Epidermal melanocyte (primary cell): Measurements from ENCODE around the gene AKT1.

Experiments used
- DNase-seq: peaks from one replicate; pipeline ENCODE4 v3.0.0; 2011; ENCODE audit warnings: low spot score; ENCODE audit not compliant: insufficient read length

Gene AKT1

DNA sequence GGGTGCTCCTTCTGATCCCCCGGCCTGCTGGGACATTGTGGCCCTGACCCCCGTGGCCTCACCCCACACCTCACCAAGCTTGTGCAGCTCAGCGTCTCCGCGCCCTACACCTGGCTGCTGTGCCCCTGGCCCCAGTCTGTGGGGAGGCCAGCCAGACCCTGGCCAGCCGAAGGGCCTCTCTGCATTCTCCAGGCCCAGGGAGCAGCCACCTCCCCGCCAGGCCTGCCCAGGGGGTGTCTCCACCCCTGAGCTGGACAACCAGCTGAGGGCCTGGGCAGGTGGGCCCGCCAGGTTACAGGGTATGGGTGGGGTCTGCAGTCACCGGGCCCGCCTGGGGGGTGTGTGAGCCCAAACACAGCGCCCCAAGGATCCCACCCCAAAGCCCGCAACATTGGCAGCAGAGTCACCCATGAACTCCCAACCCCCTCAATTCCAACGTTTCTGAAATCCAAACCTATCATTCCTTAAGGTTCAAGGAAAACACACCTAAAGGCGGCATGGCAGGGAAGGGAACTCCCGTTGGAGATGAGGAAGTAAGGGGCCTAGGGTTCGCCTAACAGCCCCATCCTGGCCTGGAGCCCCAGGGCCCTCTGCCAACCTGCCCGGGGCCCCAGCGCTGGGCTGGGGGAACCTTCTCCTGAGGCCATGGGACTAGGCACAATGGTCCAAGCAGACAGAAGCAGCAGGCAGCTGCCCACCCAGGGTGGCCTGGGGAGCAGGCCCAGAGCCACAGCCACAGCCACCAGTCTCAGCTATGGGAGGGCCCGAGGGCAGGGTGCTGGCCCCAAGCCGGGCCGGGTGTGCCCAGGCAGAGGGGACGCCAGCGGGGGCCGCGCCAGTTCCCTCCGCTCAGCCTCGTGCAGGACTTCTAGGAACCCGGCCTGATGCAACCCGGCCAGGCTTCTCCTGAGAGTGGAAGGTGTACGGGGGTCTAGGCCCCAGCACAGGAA is 8.5 kb downstream of the AKT1 start:
- DNase-seq, result no peak

- no peak for DNase-seq
Measured at GRCh38 chr14:104786091-104786586, 9.4 kb downstream of the AKT1 start.

- no peak for DNase-seq
Measured at GRCh38 chr14:104785708-104786080, 9.9 kb downstream of the AKT1 start.

DNA sequence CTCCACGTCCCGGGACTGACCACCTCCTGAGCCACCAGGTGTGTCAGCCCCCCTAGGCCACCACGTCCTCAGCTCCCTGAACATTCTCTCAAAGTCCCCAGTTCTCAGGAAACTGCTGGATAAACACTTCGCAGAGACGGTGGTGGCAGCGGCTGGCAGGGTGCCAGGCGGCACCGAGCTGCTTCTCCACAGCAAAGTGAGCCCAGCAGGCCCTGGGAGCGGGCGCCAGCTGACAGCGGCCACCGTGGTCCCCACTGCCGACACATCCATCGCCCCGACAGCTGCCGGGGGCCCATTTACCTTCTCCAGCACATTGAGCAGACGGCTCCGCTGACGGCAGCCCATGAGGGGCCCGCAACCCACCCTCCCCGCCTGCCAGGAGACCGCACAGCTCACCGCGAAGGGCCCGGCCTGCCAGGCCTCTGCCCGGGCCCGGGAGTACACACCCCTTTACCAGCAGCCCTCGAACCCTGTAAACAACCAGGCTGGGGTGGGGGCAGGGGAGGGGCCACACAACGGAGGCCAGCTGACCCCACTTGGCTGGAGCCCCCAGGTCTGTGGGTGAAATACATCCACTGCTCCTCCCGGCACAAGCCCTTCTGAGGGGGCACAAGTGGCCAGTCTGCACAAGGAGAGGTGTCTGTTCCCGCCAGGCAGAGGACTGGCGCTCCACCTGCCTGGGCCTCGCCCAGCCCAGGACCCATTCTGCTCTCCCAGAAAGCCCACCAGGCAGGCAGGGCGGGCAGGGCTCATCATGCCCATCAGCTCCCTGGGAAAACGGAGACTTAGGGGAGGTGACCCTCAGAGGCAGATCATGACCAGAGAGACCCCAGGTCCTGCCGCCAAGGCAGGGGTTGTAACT is 10.5 kb downstream of the AKT1 start:
- DNase-seq, result no peak

DNA sequence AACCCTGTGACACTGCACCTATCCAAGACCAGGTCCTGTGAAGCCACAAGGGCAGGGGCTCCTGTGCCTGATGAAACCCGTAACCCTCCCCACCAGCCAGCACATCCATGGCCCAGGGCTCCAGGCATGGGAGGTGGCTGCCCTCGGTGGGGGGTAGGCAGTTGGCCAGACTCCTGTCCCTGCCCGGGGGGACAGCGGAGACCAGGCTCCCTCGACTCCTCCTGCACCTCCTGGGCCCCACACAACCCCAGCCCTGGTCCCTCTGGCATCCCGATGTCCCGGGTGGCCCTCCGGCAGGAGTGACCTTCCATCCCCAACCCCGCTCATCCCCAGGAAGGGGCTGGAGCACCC is 11.4 kb downstream of the AKT1 start:
- no peak for DNase-seq

DNA sequence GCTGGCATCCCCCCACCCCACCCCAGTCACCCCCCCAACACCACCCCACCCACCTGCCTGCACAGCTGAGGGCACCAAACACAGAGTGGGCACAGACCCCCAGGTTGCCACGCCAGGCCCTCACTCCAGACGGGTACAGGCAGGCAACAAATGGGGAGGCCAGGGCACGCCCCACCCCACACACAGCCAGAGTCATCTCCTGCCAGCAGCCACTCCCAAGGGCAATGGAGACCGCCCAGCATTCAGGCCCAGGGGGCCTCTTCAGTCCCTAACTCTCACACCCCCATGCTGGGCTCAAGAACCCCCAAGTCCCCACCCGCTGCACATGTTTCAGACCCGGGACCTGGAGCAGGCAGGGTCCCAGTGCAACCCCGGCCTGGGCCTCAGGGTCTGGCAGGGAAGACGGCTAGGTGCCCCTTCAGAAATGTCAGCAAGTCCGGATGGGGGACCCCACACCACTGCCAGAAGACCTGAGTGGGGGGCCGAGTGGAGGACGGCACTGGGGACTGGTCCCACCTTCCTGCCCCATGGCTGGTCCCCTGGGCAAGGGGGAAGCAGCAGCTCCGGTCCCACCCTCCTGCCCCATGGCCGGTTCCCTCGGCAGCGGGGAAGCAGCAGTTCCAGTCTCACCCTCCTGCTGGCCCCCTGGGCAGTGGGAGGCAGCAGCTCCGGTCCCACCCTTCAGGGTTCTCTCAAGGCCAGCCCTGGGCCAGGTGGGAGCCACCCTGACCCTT is 11.9 kb downstream of the AKT1 start:
- DNase-seq, result no peak

GRCh38 chr14:104782808-104783139 is 12.8 kb downstream of the AKT1 start:
- DNase-seq, result no peak

DNA sequence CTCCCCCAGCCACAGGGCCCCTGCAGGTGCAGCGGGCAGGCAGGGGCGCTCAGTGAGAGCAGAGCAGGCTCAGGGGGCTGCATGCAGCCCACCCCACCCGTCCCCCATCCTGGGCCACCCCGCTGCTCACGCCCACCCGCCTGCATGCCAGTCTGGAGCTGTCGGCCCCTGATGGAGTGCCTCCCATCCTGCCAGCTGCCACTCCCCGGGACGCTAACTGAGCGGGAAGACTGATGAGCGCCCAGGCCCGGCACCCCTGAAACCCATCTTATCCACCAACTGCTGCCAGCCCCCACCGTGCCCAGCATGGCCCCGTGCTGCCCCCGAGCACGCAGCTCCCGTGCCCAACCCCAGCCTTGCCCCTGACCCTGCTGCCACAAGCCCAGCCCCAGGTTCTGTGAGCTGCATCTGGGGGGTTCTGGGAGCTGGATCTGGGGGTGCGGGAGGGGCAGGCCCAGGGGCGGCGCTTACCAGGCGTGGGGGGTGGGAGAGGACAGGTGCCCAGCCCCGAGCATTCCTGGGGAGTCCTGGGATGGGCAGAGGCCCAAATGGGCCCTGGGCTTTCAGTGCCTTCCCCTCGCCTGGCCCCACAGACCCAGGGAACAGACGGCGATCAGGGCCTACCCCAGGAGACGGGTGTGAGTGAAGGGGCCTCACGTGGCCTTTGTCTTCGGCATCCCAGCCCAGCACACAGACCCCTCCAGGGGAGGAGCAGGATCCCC is 13.3 kb downstream of the AKT1 start:
- no peak for DNase-seq

- DNase-seq, result no peak
Measured at GRCh38 chr14:104781271-104782077, 14.1 kb downstream of the AKT1 start.

DNA sequence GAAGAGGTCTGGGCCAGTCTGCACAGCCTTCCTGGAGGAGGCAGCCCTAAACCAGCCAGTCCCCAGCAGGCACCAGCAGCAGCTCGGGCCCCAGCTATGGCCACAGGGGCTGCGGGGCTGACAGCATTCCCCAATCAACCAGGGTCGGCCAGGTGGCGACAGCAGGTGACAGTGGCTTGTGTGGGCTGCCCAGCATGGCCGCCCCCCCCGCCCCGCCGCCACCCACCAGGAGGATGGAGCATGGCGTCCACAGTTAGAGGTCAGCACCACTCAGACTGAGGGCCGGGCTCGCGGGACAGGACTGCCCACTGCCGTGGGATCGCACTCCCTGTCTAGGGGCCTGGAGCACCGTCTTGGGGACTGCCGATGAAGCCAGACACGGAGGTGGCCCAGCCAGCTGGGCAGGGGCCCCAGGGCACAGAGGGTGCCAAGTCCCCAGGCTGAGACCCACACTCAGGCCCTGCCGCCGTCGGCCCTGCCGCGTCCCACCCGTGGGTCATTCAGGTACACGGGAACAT is 15.0 kb downstream of the AKT1 start:
- DNase-seq, result no peak

DNA sequence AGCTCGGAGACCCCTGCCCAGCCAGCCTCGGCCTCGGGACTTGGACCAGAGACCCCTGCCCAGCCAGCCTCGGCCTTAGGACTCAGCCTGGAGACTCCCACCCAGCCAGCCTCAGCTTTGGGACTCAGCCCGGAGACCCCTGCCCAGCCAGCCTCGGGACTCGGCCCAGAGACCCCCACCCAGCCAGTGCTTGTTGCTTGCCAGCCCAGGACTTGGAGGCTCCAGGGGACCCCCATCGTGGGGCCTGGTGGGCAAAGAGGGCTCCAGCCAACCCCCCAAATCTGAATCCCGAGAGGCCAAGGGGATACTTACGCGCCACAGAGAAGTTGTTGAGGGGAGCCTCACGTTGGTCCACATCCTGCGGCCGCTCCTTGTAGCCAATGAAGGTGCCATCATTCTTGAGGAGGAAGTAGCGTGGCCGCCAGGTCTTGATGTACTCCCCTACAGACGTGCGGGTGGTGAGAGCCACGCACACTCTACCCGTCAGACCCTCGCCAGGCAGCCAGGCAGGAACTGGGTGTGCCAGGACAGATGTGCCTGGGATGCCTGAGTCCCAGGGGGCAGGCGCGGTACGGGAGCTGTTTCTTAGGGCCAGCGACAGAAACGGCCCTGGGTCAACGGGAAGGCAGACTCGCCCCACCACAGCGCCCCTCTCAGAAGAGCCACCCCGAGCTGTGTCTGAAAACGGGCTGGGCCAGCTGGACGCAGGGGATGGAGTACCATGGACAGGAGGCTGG is 15.6 kb downstream of the AKT1 start:
- DNase-seq, result no peak

DNA sequence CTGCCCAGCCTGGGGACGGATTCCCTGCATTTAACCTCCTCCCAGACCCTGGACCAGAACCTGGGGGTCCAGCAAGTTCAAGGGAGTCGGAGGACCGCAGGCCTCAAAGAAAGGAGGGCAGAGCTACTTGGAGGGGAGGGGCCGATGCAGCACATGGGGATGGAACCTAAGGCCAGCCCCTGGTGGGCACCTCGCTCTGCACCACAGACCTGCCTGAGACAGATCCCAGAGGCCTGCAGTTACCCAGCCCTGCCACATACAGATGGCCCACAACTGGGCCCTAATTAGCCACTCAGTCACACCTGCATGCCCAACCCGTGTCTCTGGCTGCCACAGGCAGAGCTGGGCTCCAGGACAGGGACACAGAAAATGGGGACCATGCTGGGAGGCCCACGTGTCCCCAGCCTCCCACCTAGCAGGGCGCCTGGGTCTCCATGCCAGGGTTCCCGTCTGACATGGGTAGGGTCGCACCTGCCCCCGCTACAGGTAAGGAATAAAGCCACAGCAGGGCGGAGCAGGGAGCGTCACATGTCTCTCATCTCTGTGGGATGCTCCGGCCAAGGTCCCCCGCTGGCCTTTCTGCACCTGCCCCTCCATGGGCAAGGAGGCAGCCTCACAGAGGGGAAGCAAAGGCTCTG is 16.7 kb downstream of the AKT1 start:
- DNase-seq, result no peak

DNA sequence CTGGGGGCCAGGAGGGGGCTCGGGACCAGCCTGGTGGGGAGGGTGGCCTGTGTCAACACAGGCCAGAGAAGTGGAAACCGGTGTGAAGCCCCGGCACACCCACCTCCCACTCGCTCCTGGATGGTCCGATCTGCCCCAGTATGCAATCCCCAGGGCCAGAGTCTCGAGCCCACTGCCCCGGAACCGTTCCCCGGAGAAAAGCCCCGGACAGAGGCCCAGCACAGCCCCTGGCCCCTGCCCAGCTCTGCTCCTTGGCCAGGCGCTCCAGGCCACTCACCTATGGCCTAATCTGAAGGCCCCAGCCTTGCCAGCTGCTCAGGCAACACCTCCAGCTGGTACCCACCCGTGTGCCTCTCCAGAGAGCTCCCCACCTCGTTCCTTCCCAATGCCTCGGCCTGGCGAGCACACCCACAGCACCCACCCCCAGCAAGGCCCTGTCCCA is 17.7 kb downstream of the AKT1 start:
- no peak for DNase-seq

DNA sequence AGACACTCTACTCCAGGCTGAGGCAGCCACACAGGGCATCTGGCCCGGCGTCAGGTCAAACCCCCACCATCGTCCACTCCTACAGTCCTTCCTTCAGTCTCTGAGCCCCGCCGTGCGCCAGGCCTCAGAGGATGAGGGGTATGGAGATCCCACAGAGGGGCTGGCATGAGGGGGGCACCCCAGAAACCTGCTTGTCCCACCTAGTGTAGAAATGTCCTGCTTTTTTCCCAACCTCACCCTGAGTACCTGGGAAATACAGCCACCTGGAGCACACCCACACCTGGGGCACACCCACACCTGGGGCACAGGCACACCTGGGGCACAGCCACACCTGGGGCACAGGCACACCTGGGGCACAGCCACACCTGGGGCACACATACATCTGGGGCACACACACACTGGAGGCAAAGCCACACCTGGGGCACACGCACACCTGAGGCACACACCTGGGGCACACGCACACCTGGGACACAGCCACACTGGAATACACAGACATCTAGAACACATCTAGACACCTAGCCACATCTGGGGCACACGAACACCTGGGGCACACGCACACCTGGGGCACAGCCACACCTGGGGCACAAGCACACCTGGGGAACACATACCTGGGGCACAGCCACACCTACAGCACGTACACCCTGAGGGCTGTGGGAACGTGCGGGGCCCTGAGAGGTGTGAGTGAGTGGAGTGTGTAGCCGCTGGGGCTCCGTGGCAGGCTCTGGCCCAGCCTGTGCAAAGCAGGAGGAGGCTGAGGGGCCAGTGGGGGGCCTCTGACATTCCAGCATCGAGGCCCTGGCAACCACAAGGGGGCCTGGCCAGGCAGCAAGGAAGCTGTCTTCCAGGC is 18.4 kb downstream of the AKT1 start:
- no peak for DNase-seq

DNA sequence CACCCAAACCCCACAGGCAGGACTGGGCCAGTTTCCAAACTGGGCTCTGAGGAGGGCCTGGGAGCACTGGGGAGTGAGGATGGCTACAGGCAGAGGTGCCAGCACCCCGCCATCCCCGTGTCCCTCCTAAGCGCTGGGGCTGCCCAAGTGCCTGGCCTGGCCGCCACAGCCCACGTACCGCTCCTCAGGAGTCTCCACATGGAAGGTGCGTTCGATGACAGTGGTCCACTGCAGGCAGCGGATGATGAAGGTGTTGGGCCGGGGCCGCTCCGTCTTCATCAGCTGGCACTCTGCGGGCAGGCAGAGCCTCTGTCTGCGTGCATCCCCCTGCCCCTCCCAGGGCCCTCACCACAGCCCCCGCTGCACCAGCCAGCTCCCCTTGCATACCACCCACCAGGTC is 19.1 kb downstream of the AKT1 start:
- no peak for DNase-seq

DNA sequence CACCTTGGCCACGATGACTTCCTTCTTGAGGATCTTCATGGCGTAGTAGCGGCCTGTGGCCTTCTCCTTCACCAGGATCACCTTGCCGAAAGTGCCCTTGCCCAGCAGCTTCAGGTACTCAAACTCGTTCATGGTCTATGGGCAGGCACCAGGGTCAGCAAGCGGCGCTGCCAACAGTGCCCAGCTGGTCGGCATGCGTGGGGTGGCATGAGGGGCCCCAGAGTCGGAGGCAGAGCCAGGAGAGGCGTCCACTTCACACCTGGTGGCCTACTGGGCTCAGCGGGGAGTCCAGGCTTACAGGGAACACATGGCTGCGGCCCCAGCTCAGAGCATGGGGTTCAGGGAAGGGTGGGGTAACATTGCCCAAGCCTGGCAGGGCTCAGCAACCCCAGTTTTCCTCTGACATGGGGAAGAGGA is 20.5 kb downstream of the AKT1 start:
- DNase-seq, result no peak

GRCh38 chr14:104774453-104775072 is 21.0 kb downstream of the AKT1 start:
- no peak for DNase-seq
